Urinary bladder (tissue), 4 donors: Measurements from ENCODE around the gene ISM2. TPM values are rescaled to one million over a fixed set of nuclear protein-coding genes. Genes with fewer than 3 reads are reported as not detected.

Experiments used
- DNase-seq: peaks from one replicate; pipeline ENCODE4 v3.0.0-alpha.2; 2015; ENCODE audit errors: extremely low spot score
- H3K27ac ChIP-seq: one replicate; pipeline ENCODE4 v1.5.1; 2013; ENCODE audit warnings: low read depth, mild to moderate bottlenecking, moderate library complexity
- H3K36me3 ChIP-seq: one replicate; pipeline ENCODE4 v1.6.1; 2013; ENCODE audit warnings: mild to moderate bottlenecking, moderate library complexity; ENCODE audit not compliant: insufficient read depth
- H3K4me1 ChIP-seq: one replicate; pipeline ENCODE4 v1.6.1; 2013; ENCODE audit warnings: mild to moderate bottlenecking, moderate library complexity; ENCODE audit not compliant: insufficient read depth
- H3K4me3 ChIP-seq: one replicate; pipeline ENCODE4 v1.5.1; 2013; ENCODE audit warnings: low read depth, low read length
- WGBS: extraction: QIAGEN DNeasy Blood & Tissue Kit; methylation state at CpG from one replicate; pipeline ENCODE4 v1.1.7; 2013; 5-methylcytosine and 5-hydroxymethylcytosine counted together
- polyA plus RNA-seq: library from polyadenylated mRNA; stranded (reverse); fragments of 200-250 nt; gene quantifications from one replicate; pipeline ENCODE4 v1.2.3, GENCODE V29; 2013
- small RNA-seq: library from RNA; depleted of rRNA; stranded (forward); fragments of <200 nt; gene quantifications from one replicate; pipeline ENCODE3, GENCODE V24; 2014
- total RNA-seq: library from RNA; depleted of rRNA; stranded (reverse); fragments of >200 nt; gene quantifications from one replicate; pipeline ENCODE4 v1.2.3, GENCODE V29; 2014
- donor health status: healthy with polysubstance abuse.
- donor health status: healthy.

Gene ISM2
- total and polyA plus RNA-seq, 2 donors, result 0.51 TPM; not detected in 1

DNA sequence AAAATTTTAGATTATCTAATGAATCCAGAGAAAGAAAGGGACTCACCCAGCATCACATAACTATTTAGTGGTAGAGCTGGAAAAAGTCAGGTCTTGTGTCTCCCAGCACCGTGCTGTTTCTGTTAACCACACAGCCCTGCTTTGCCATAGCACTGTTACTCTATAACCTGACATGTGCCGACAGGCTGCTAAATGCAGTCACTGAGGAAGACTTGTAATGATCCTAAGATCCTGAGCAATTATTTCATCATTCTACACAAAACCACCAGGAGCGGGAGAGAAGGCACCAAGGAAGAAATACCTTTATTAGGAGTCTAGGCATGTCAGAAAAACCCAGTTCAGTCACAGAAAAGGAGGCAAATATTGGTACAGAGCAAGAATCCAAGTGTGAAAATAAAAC lies 72.2 kb downstream of the ISM2 start:
- DNase-seq, result no peak
- 97% methylated on average over 3 of the region's 3 CpGs for WGBS
- Histone ChIP-seq H3K4me1 (no peaks in the 10 kb centered on the region), H3K4me3 (no peak overlapping the region), H3K36me3 (peaks cover 13% of the 10 kb centered on the region), H3K27ac (no peak overlapping the region)

DNA sequence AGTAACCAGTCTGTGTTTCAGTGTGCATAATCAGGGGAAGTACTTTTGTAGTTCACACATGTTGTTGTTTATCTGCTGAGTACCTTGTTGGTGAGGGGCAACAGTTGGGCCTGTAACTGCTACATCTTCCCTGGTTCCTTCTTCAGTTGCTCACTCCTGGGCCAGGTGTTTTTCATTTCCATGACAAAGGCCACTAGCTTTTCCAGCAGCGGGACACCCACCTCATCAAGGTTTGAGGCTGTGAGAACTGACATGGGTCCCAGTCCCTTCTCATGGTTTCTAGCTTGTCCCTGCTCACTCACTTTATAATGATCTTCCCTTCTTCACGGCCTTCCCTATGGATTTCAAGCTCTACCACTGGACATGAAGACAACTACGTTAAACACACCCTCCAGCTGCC lies 73.8 kb downstream of the ISM2 start:
- no peak overlapping the region for H3K4me3 ChIP-seq
- no peak for DNase-seq
- H3K4me1 ChIP-seq, result no peaks in the 10 kb centered on the region
- no peak overlapping the region for H3K27ac ChIP-seq
- H3K36me3 ChIP-seq, result peaks cover 13% of the 10 kb centered on the region
- WGBS, result 85% methylated on average over 3 of the region's 3 CpGs

Small RNA genes within 50 kb of the gene (small RNA-seq; reads per million reads assigned to genes)
- gene RF00404 (not detected), gene RN7SL587P (not detected)

Other genes with a start within 250 kb of the ISM2 start
- gene NGB, start 227.6 kb downstream of the ISM2 start, total RNA-seq, result not detected
- gene NGB, start 227.6 kb downstream of the ISM2 start, polyA plus RNA-seq, result not detected
- 16.7 TPM for gene POMT2, start 177.9 kb downstream of the ISM2 start, total RNA-seq
- 10.5 TPM for gene POMT2, start 177.9 kb downstream of the ISM2 start, polyA plus RNA-seq
- gene GSTZ1, start 177.8 kb downstream of the ISM2 start, total RNA-seq, result 11.4 TPM
- 17.8 TPM for gene GSTZ1, start 177.8 kb downstream of the ISM2 start, polyA plus RNA-seq
- 12.3 TPM for gene TMED8, start 121.7 kb downstream of the ISM2 start, total RNA-seq
- gene TMED8, start 121.7 kb downstream of the ISM2 start, polyA plus RNA-seq, result 6.3 TPM
- 1.3 TPM for gene SAMD15, start 121.4 kb downstream of the ISM2 start, total RNA-seq
- gene SAMD15, start 121.4 kb downstream of the ISM2 start, polyA plus RNA-seq, result 0.44 TPM
- 0.69 TPM for gene NOXRED1, start 75.3 kb downstream of the ISM2 start, total RNA-seq
- 0.14 TPM for gene NOXRED1, start 75.3 kb downstream of the ISM2 start, polyA plus RNA-seq
- gene VIPAS39, start 41.2 kb downstream of the ISM2 start, total RNA-seq, result 21.5 TPM
- gene VIPAS39, start 41.2 kb downstream of the ISM2 start, polyA plus RNA-seq, result 19.5 TPM
- gene AHSA1, start 40.7 kb downstream of the ISM2 start, total RNA-seq, result 66.2 TPM
- gene AHSA1, start 40.7 kb downstream of the ISM2 start, polyA plus RNA-seq, result 126 TPM
- 55.0 TPM for gene SPTLC2, start 117.8 kb upstream of the ISM2 start, total RNA-seq
- gene SPTLC2, start 117.8 kb upstream of the ISM2 start, polyA plus RNA-seq, result 12.8 TPM
- gene ALKBH1, start 209.2 kb upstream of the ISM2 start, total RNA-seq, result 13.0 TPM
- gene ALKBH1, start 209.2 kb upstream of the ISM2 start, polyA plus RNA-seq, result 9.3 TPM
- 174 TPM for gene SLIRP, start 209.3 kb upstream of the ISM2 start, total RNA-seq
- 191 TPM for gene SLIRP, start 209.3 kb upstream of the ISM2 start, polyA plus RNA-seq